K562 (cell line): ENCODE measurements around the gene B3GALT6. TPM values are rescaled to one million over a fixed set of nuclear protein-coding genes. Genes with fewer than 3 reads are reported as not detected.

Source experiments
- ADNP ChIP-seq: fragments of 200-800 bp; sonication (Bioruptor generic); IDR thresholded peaks from 2 replicates; pipeline ENCODE4 v1.6.1; 2016; ENCODE audit warnings: missing genetic modification characterization, missing compliant biosample characterization
- HDAC1 ChIP-seq, 2 experiments: fragments of 450-650 bp; IDR thresholded peaks; 2 replicates each; pipeline ENCODE4 v1.6.1; 2016 to 2017; ENCODE audit warnings: inconsistent platforms in 1 of 2, mild to moderate bottlenecking in 1 of 2, moderate library complexity in 1 of 2
- HDAC8 ChIP-seq: fragments of 450-650 bp; IDR thresholded peaks from 2 replicates; pipeline ENCODE4 v1.6.1; 2016; ENCODE audit warnings: mild to moderate bottlenecking, missing genetic modification characterization, moderate library complexity, missing compliant biosample characterization
- HMBOX1 ChIP-seq: sonication (generic); IDR thresholded peaks from 2 replicates; pipeline ENCODE4 v1.6.1; 2016
- HMG20A ChIP-seq: fragments of 450-650 bp; formaldehyde crosslinking; conservative IDR thresholded peaks from 2 replicates; pipeline ENCODE4 v1.4.0; 2020; ENCODE audit warnings: mild to moderate bottlenecking, mixed read lengths
- PHB2 ChIP-seq: fragments of 450-650 bp; IDR thresholded peaks from 2 replicates; pipeline ENCODE4 v1.6.1; 2017; ENCODE audit warnings: low read depth
- SMARCA4 ChIP-seq: fragments of 450-650 bp; IDR thresholded peaks from 2 replicates; pipeline ENCODE4 v1.6.1; 2016
- SMARCB1 ChIP-seq: IDR thresholded peaks from 2 replicates; pipeline ENCODE4 v1.6.1; 2011; ENCODE audit warnings: improper control_type of control experiment, low read depth; ENCODE audit not compliant: insufficient read length
- STAT5B ChIP-seq: fragments of 250-450 bp; sonication (Bioruptor Pico); IDR thresholded peaks from 2 replicates; pipeline ENCODE4 v1.8.0; 2021; ENCODE audit warnings: mild to moderate bottlenecking, inconsistent platforms
- TAF15 ChIP-seq: fragments of 200-400 bp; formaldehyde crosslinking; IDR thresholded peaks from 2 replicates; pipeline ENCODE4 v1.6.1; 2017; ENCODE audit warnings: mild to moderate bottlenecking, low read depth, low read length, moderate library complexity
- THAP12 ChIP-seq: fragments of 250-450 bp; sonication (Bioruptor Pico); IDR thresholded peaks from 2 replicates; pipeline ENCODE4 v1.9.0; 2021; ENCODE audit warnings: mild to moderate bottlenecking, inconsistent platforms
- ZBTB33 ChIP-seq: sonication (generic); formaldehyde crosslinking; IDR thresholded peaks from 2 replicates; pipeline ENCODE4 v1.8.1; 2023; ENCODE audit warnings: mild to moderate bottlenecking, missing genetic modification reagents
- ZNF277 ChIP-seq: fragments of 250-450 bp; sonication (Bioruptor Pico); IDR thresholded peaks from 2 replicates; pipeline ENCODE4 v1.8.0; 2022; ENCODE audit warnings: inconsistent platforms, mild to moderate bottlenecking, moderate library complexity, borderline replicate concordance
- ZNF639 ChIP-seq, 2 experiments: fragments of 200-800 bp in 1 of 2; sonication (Bioruptor generic) in 1 of 2; sonication (generic) in 1 of 2; formaldehyde crosslinking in 1 of 2; IDR thresholded peaks in 1 of 2; conservative IDR thresholded peaks in 1 of 2; 2 replicates each; pipeline versions ENCODE4 v1.5.0 to v1.6.1; 2016 to 2020; ENCODE audit warnings: missing compliant biosample characterization in 1 of 2, missing genetic modification characterization in 1 of 2, missing genetic modification reagents in 1 of 2
- polyA plus RNA-seq, 8 experiments: library from polyadenylated mRNA; depleted of rRNA in 4 of 8; stranded (reverse) in 5 of 8; unstranded in 3 of 8; fragments of >200 nt; fragmentation: Nextera tagmentation in 2 of 8; fragmentation: Illumina TruSeq in 1 of 8; extraction: Ambion mirVana in 2 of 8; extraction: Trizol in 1 of 8; gene quantifications; 2 replicates each; pipeline versions ENCODE4 v1.2.1 to v1.2.3, GENCODE V29; 2011 to 2014; ENCODE audit warnings: inconsistent platforms in 1 of 8, missing spikeins in 1 of 8
- total RNA-seq, 7 experiments: library from RNA; depleted of rRNA in 6 of 7; stranded (reverse); fragments of >200 nt in 6 of 7; fragmentation: Illumina TruSeq in 2 of 7; extraction: Trizol in 2 of 7; gene quantifications; 2 replicates each; pipeline versions ENCODE4 v1.2.1 to v1.2.3, GENCODE V29; 2011 to 2021; ENCODE audit warnings: low replicate concordance in 1 of 7

Gene B3GALT6
- total and polyA plus RNA-seq, 9 of the 15 experiments (the other 6 are each of a cell fraction or from before 2014, with no cell fraction given) = 0.68 to 29.8 (median 9.9) TPM

- TF ChIP-seq HMBOX1 (no peak), HMG20A (CRISPR knock-in tag) (no peak), PHB2 (no peak), ZNF277 (CRISPR knock-in tag) (no peak), SMARCB1 (no peak), ADNP (tag) (no peak), ZNF639 (CRISPR knock-in tag; conservative IDR thresholded peaks at IDR 0.05 in 1 of 2, IDR thresholded peaks at IDR 0.05 in 1 of 2) (peak; percentile 22 to 98; a peak in 2 of 4 replicates), HDAC1 (IDR thresholded peaks at IDR 0.05) (peak in 1 of 2 experiments; percentile 17; a peak in 2 of 4 replicates), HDAC8 (tag) (peak; percentile 40; the same call in 1 of the 2 replicates), SMARCA4 (no peak), ZBTB33 (CRISPR knock-in tag) (peak; percentile 50; the same call in 1 of the 2 replicates), STAT5B (CRISPR knock-in tag) (no peak), THAP12 (peak; percentile 85), TAF15 (no peak)
Observed at GRCh38 chr1:1231400-1232207, 433 bp upstream of the B3GALT6 start, which contains the start of gene SDF4 (continued).
